HL-60 (cell line): Measurements from ENCODE around the gene STAP1.

Experiments
- GABPA ChIP-seq: IDR thresholded peaks from 2 replicates; pipeline ENCODE4 v1.6.1; 2012; ENCODE audit warnings: low read depth
- POLR2AphosphoS5 ChIP-seq: IDR thresholded peaks from 2 replicates; pipeline ENCODE4 v1.6.1; 2012; ENCODE audit warnings: low read depth
- REST ChIP-seq: IDR thresholded peaks from 2 replicates; pipeline ENCODE4 v1.6.1; 2012; ENCODE audit warnings: low read depth; ENCODE audit not compliant: insufficient replicate concordance
- TF ChIP-seq, protein P1 (sequence below): IDR thresholded peaks from one replicate; pipeline ENCODE4 v1.5.1; 2011; ENCODE audit warnings: low read length, control low read depth, inconsistent platforms; ENCODE audit not compliant: insufficient read depth

GRCh38 chr4:67568820-67569219, 10.3 kb downstream of the STAP1 start:
- TF ChIP-seq, protein P1, sequence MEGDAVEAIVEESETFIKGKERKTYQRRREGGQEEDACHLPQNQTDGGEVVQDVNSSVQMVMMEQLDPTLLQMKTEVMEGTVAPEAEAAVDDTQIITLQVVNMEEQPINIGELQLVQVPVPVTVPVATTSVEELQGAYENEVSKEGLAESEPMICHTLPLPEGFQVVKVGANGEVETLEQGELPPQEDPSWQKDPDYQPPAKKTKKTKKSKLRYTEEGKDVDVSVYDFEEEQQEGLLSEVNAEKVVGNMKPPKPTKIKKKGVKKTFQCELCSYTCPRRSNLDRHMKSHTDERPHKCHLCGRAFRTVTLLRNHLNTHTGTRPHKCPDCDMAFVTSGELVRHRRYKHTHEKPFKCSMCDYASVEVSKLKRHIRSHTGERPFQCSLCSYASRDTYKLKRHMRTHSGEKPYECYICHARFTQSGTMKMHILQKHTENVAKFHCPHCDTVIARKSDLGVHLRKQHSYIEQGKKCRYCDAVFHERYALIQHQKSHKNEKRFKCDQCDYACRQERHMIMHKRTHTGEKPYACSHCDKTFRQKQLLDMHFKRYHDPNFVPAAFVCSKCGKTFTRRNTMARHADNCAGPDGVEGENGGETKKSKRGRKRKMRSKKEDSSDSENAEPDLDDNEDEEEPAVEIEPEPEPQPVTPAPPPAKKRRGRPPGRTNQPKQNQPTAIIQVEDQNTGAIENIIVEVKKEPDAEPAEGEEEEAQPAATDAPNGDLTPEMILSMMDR, result no peak
- TF ChIP-seq POLR2AphosphoS5, result no peak
- no peak for TF ChIP-seq REST
- TF ChIP-seq GABPA, result no peak
